Activated CD4-positive, alpha-beta T cell treated with anti-CD3 and anti-CD28 coated beads, Interleukin-2, amount 50 U/mL, for 16 hours (primary cell): ENCODE data around the gene MMD.
"Not testable (repeated sequence)": the region's sequence is repeated elsewhere in the genome, so short reads cannot be mapped to it uniquely, and the experiment has no call there.

Experiments
- DNase-seq: peaks from one replicate; pipeline ENCODE4 v3.0.0-alpha.2; 2020

The MMD gene

DNA sequence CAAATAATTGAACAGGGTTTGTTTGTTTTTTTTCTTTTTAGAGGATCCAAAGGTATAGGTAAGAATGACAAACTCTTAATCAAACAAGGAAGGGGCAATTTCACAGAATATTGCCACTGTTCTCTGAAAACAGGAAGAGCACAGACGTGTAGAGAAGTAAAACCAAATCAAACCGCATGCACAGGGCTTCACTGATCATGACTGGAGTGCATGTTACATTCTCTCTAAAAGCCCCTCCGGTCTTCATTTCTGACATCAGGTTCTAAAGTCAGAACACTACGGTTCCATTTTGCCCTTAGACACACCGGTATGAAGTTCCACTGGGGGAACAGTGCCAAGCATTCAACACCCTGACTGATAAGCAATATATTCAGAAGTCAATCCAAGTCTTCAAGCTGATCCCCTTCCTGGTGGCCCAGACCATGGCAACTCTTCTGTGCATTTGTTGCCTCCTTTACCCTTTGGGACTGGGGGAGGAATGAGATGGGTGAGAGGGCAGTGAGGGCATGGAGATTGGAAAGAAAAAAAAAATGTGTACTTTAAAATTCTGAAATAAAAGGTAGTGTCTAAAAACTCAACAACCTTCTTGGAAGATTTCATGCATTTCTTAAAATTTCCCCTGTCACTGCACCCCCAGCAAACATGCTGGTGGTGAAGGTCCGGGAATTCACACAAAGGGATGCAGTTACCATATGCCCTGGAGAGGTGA lies 1.4 kb downstream of the MMD start:
- DNase-seq = peak; percentile 72

DNA sequence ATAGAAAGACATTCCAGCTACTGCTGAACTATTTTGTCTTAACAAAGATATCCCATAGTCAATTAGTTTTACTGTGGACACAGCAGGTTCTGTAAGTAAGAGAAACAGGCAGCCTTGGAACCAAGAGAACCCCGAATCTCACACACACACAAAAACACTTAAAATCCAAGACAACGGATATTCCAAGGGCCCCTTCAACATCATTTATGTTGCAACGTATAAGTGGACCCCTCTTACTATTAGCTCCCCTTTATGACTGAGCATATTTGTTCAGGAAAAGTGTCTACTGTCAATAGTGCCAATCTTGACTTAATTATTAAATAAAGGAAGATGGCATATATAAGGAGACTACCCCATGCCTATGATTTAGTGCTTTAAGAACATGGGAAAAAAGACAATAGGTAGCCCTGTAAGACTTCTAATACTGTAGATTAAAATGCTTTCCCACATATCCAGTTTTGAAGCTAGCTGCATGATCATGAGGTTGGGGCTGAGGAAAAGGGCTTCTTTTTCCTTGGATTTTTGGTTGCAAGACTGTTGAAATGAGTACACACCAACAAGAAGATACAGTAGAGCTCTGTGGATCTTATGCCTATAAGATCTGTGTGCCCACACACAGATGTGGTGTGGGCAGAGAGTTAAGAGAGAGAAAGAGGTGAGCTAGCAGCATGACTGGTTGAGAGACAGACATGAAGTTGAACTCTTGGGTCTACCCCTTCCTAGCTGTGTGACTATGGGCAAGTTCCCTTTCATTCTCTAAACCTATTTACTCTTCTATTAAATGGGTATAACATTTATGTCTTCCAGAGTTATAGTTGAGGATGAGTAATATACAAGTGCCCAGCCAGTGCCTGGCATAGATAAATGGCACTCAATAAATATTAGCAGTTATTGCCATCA lies 3.0 kb downstream of the MMD start:
- no peak for DNase-seq

DNA sequence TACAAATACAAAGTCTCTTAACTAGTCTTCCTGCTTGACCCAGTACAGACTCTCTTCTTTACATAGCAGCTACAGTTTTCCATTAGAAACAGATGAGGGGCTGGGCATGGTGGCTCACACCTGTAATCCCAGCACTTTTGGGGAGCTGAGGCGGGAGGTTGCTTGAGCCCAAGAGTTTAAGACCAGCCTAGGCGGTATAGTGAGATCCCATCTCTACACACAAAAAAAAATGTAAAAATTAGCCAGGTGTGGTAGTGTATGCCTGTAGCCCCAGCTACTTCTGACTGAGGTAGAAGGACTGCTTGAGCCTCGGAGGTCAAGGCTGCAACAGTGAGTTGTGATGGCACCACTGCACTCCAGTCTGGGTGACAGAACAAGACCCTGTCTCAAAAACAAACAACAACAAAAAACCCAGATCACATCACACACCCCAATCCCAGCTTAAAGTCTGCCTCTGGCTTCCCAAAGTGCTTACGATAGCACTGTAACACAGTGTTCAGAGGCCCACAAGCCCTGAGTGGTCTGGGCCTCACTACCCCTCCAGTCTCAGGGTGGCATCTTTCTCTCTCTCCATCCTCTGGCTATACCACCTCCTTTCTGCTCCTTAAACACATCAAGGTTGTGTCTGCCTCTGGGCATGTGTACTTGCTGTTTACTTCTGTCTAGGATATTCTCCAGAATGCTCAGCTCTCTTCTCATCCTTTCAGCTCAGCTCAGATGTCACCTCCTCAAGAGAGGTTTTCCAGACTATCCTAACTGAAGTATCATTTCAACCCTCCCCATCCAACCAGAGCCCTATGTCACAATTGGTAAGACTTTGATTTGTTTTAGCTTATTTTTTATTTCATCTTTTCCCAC lies 4.0 kb downstream of the MMD start:
- DNase-seq = no peak

DNA sequence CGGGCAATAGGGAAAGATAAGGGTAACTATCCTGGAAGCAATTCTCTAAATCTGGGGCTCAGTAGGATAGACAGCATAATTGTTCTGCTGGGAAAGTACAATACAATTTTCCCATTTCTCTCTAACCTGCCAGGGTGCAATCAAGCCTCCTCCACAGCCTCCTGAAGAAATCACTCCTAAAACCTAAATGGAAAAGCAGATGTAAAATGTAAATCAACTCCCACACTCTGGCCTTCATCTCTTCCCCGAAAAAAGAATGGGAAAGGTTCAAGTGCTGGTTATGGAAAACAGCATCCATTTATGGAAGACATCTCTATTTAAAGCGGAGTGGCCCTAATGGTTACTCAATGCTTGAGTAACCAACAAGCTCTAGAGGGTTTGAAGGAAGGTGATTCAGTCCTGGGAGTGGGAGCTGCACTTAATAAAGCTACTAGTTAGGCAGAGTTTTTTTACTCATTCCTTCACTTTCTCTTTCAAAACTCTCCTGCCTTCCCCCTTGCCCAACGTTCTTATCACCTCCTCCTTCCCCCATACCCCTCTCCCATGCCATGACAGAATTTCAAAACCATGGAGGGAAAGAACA lies 5.1 kb downstream of the MMD start:
- DNase-seq = peak; percentile 24

DNA sequence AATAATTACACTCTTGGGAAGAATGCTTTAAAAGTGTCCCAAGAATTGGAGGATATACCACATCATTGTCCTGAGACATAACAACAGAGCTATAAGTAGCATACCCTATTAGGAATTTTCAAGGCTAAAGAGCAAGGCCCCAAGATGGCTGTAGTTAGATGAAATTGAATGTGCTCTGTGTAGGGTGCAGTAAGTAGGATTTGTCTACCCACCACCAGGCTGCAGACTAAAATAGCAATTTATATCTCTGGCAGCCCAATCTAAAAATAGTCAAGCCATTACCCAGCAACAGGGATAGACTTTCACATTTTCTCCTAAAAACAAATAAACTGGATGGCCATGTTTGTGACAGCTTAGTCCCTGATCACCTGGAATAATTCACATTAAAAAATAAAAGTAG lies 5.6 kb downstream of the MMD start:
- no peak for DNase-seq

DNA sequence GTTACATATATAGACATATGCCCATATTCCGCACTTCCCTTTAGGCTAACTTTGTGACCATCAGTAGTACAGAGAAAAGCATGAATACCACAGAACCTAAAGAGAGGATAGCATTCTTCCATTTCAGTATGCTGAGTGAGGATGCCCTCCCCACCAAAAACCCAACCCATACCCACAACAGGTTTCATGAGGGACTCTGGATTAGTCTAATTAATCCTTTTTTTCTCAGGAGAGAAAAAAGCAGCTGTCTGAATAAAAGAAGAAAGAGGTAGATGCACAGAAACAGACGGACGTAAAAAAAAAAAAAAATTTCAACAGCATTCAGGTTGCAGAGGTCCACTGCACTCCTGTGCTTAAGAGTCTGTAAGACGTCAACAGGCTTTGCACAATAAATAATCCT lies 6.7 kb downstream of the MMD start:
- DNase-seq = no peak

DNA sequence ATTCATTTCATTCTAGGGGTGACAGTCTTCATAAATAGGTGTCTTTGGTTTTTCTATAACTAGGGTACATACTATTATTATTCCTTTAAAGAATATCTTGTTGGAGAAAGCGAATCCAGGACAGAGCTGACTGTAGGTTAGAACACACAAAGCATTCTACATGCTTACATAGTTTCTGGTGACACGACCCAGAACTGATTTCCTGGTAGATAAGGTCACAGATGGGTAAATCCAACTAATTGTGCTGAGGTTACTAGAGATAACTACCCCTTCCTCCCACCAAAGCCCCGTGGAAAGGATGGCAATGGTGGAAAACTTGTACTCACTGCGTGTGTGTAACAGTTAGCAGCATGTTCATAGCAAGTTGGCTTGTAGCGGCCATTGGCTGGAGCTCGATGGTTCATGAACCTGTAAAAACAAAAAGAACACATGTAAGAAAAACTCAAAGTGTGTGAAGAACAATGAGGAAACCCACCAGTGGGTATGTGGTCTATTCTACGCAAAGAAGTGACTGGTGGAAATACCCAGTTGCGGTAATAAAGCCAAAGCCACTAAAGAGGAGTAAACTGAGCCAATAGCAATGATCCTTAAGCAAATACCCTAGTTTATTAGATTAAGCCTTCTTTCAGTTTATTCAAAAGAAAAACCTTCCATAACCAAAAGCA lies 7.7 kb downstream of the MMD start:
- no peak for DNase-seq

DNA sequence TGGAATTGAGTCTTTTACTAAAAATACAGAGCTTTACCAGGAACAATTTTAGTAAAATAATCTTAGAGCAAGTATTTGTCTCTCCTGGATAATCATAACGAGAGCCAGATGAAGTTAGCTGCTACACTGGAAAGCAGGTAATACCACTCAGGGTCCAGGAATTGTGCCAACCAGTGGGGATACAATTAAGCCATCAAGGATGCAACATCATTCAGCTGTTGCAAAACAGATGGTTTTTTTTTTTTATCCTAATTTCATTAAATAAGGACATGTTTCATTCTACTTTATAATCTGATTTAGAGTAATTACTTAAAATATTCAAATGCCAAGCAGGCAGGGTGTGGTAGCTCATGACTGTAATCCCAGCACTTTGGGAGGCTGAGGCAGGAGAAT lies 10.2 kb downstream of the MMD start:
- DNase-seq = no peak

DNA sequence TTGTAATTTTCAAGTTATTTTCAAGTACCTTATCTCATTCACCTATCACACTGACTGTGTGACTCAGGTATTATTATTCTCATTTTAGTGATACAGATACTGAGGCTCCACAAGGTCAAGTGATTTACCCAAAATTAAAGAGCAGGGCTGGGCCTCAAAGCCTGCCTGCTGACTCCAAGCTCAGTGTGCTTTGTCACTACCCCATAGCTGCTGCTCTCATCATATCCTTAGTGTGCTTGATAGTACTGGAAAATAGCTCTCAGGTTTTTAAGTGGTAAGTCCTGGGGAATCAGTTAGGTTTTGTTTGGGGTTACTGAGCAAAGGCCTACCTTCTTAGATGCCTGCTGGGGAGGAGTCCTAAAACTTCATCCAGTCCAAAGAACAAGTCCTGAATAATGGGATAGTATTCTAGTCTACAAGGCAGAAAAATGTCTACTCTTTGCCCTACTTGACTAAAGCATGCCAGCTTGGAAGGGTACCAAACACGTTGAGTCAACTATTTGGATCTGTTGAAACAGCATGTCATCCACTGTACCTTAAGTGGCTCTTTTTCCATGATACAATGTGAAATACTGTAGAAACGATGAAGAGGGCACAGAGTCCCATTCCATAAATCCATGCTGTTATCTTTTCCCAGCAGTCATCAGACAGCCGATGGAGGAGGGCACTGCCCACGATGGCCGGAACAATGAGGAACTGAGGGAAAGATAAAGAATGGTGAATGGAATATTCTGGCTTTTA lies 10.7 kb downstream of the MMD start:
- no peak for DNase-seq

DNA sequence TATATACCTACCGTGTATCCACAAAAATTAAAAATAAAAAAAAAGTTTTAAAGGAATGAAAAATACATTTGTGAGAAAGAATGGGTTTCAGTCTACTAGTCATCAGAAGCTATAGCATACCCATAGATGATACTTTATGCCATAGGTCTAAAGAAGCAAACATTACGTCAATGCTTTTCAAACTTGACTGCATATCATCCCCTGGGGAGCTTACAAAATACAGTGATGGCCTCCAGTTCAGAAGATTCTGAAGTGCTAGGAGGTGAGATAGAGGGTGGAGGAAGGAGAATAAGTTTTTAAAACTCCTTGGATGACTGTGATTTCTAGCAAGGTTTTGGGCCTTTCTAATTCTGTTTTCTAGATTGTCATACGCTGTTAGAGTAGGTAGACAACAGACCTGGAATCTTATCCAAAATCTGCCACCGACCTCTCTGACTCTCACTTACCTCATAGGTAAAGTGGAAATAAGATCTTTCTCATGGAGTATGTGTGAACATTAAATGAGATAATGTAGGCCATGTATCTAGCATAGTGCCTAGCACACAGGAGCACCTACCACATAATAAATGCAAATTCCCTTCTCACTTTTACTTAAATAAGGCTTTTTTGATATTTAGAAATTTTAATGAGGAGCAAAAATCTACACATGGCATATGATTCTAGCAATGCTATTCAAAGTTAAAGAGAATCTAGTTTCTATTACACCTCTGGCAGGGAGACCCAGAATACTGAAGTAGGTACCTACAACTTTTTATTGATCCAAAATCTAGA lies 12.4 kb downstream of the MMD start:
- no peak for DNase-seq

DNA sequence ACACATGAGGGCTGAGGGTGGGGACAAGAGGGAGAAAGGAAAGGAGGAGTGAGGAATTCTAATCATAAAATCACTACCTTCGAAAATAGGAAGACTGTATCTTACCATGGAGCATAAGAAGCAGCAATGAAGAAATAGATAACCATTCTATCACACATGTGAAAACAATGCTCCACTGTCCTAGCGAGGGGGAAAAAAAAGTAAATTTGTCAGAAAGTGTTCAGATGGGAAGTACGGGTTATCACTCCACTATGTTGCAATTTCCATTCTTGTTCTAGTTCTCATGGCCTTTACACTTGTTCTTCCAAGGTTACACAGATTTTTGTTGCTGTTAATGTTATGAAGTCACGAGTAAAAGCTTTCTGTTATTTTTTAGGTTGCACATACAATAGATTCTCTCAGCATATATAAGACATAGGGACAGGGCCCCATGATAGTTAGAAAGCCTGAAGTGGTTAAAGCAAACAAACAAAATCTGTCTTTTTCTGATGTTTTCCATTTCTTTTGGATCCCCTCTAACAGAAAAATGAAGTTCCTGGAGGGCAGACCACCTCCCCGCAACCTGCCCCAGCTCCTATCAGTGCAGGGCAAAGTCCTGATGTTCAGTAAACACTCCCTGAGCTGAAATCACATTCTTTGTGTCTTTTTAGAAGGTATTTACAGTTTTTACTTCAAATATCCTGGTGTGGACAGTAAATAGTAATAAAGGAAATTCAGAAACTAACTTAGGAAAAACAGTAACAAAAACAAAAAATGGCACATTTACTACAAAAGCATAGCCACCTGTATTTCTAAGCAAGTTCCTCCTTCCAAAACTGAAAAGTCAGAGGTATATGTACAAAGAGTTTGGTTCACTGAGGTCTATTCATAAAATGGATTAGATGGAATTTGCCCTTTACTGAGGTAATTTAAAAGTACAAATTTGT lies 13.7 kb downstream of the MMD start:
- no peak for DNase-seq

DNA sequence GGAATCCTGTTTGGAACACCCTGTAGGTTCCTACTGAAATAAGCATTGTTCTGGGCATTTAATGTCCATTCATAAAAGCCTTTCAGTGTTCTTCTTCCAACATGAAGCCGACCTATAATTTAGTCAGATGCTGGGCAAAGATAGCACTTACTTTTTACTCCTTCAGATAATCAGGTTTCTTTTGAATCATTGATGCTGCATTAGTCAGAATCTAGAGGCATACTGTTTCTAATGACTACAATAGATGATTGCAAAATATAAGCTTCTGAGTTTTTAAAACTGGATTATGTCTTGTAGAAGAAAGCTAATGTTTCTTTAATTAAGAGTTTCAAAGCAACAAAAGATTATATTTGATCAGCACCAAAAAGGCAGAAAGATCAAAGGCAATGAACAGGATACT lies 16.0 kb downstream of the MMD start:
- DNase-seq = no peak

DNA sequence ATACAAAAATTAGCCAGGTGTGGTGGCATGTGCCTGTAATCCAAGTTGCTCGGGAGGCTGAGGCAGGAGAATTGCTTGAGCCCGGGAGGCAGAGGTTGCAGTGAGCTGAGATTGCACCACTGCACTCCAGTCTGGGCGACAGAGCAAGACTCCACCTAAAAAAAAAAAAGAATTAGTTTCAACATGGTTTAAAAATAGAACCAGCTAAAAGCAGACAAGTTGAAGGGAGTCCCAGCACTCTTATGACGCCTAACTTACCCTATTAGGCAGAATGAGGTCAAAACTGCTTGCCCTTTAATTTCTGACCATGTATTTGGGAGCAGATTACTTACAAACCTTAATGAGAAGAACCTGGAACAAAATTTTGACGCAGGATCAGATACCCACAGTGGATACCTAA lies 17.4 kb downstream of the MMD start:
- not testable (repeated sequence) for DNase-seq

DNA sequence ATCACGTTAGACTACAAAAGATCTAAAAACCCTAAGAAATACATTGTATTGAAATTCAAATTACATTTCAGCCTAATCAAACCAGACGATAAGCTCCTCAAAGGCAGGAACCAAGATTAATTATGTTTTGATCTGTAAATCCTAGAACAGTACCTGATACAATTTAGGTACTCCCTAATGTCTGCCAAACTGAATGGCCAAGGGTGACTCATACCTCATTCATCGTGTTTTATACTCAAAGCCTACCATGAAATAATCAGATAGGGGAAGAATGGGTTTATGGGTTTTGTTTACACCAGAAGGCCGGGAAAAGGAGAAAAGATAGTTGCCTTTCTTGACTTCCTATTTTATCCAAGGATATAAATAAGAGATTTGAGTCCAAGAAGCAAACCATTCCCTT lies 19.3 kb downstream of the MMD start:
- no peak for DNase-seq

DNA sequence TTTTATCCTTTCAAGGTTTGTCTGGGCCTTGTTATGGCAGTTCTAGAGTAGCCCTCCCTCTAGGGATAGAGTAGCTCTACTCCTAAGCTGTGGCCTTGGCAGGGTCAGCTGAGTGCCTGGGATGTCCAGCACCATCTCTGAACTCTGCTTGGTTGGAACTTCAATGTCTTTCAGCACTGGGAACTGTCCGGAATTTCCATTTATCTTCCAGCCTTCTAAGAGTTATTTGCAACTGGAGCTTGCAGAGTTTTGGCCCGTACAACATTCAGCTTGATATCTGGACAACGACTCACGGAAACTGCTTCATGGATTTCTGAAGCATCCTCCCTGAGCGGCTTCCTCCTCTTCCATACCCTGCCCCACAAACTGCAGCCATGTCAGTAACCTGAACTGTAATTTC lies 22.9 kb downstream of the MMD start:
- DNase-seq = no peak

DNA sequence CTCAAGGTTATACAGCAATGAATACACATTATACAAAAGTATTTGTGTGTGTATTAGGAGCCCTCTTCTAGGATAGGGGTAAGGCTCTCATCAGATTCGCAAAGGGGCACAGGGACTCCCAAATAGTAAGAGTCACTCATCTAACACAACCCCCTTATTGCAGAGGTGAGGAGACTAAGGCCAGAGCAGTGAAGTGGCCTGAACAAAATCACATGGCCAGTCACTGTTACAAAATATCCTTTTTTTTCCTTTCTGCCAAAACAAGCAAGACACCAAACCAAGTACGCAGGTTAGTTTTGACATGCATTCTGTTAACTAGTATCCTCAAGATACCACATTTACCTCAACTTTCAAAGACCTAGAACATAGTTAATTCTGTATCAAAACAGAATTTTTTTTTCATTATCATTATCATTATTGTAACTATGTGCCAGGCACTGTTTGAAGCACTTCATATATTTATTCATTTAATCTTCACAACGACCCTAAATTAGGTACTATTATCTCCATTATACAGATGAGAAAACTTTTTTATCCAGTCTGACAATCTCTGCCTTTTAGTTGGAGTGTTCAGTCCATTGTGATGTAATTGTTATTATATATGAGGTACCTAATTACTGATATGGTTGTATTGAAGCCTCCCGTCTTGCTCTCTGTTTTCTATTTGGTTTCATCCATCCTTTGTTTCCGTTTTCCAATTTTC lies 25.7 kb downstream of the MMD start:
- no peak for DNase-seq

DNA sequence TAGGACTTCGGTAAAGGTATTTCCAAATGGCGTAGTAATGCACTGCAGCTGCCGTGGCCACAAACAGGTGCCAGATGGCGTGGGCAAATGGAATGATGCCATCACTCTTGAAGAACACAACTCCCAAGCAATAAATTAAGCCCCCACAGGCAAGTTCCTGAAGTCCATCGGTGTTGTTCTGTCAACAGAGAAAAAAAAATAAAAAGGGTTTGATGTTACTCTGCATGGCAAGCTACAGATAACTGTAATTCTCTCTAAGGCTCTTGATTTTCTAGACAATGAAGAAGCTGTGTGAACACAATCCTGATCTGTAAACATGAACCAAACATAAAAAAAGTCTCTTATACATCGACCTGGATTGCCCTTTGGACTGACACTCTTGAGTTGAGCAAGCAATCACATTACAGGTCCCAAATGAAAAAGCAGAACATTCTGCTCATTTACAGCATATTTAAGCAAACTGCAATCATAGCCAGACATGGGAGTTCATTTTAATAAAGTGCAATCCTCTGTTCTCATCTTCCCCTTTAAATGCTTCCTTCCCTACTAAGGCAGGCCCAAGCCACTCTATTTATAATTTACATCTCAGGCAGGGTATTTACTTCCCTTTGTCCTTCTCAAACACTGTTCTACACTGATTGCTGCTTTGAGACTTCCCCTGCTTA lies 27.1 kb downstream of the MMD start:
- DNase-seq = no peak

DNA sequence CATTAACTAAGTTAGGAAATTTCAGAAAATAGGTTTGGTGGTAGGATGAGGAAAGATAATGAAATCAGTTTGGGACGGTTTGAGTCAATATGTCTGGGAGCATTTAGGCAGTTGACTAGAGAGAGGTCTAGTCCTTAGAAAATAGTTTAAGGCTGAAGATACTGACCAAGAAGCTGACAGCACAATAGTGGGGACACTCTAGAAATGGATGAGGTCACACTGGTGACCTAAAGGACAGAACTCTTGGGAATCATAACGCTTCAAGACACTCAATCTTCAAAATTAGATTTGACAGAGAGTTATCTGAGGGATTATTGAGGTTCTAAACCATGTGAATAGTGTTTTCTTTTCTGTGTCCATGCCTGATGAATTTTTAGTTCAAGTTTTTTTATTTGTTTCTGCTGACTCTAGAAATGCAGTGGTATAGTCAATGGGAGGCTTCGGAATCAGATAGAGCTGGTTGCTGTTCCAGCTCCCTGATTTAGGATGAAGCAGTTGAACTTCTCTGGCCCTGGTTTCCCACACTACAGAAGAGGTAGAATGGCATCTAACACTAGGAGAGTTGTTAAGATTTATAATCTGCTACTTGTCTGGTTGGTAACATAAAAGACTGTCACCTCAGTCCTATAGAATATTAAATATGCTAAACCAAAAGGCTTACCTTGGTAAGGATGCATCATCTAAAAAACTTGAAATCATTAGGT lies 29.7 kb downstream of the MMD start:
- DNase-seq = no peak
